ENCODE results near the gene IGSF3. TPM values are rescaled to one million over a fixed set of nuclear protein-coding genes. Genes with fewer than 3 reads are reported as not detected.

IGSF3 gene
- total RNA-seq, 1 donor from 2014 or later, result 7.2 TPM

DNA sequence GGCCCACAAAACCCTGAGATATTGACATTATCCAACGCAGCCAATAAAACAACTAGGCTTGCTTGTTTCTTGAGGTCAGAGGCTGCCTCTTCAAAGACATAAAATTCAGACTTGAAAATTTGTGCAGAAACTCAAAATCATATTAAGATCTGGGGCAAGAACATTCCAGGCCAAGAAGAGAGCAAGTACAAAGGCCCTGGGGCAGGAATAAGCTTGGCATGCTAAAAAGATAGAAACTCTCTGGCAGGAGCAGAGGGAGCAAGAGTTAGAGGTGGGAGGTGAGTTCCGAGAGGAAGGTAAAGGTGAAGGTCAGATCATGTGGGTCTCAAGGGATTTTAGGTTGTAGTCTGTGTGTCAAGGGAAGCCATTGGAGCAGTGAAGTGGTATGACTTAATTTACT lies 8.8 kb upstream of the IGSF3 start:
- Mint-ChIP-seq H3K27ac (no peak overlapping the region), H3K9me3 (no peaks in the 10 kb centered on the region), H3K36me3 (ENCODE audit: low read depth) (no peaks in the 10 kb centered on the region), H3K4me1 (peaks cover 3% of the 10 kb centered on the region), H3K4me3 (no peak overlapping the region), H3K27me3 (peaks cover 21% of the 10 kb centered on the region)
- TF ChIP-seq, protein P1, sequence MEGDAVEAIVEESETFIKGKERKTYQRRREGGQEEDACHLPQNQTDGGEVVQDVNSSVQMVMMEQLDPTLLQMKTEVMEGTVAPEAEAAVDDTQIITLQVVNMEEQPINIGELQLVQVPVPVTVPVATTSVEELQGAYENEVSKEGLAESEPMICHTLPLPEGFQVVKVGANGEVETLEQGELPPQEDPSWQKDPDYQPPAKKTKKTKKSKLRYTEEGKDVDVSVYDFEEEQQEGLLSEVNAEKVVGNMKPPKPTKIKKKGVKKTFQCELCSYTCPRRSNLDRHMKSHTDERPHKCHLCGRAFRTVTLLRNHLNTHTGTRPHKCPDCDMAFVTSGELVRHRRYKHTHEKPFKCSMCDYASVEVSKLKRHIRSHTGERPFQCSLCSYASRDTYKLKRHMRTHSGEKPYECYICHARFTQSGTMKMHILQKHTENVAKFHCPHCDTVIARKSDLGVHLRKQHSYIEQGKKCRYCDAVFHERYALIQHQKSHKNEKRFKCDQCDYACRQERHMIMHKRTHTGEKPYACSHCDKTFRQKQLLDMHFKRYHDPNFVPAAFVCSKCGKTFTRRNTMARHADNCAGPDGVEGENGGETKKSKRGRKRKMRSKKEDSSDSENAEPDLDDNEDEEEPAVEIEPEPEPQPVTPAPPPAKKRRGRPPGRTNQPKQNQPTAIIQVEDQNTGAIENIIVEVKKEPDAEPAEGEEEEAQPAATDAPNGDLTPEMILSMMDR (IDR thresholded peaks at IDR 0.05), result no peak
- intact Hi-C loops (cut with micrococcal nuclease), result no loop called here
- CTCF ChIA-PET, result interaction anchor here (0.8 kb wide), 1 partner anchor 102 kb away, joined by 3 read pairs; no protein-coding TSS in a partner anchor
- ATAC-seq (ENCODE audit: low read depth) (no peak), DNase-seq (no peak)
- POLR2A ChIA-PET, result no interaction called here

- CTCF ChIA-PET, result interaction anchor here (0.7 to 4.8 kb wide), 2 partner anchors 100 to 536 kb away, joined by 3 to 19 read pairs; no protein-coding TSS in a partner anchor
- intact Hi-C loops (cut with micrococcal nuclease), result loop anchor here (5.0 kb wide), 2 partner anchors 47 to 77 kb away; no protein-coding TSS in a partner anchor
- Mint-ChIP-seq H3K4me3 (no peak overlapping the region), H3K4me1 (peaks cover 3% of the 10 kb centered on the region), H3K27ac (no peak overlapping the region), H3K27me3 (peaks cover 22% of the 10 kb centered on the region), H3K9me3 (no peaks in the 10 kb centered on the region), H3K36me3 (ENCODE audit: low read depth) (no peaks in the 10 kb centered on the region)
- POLR2A ChIA-PET, result interaction anchor here (0.7 kb wide), 1 partner anchor 448 kb away, joined by 4 read pairs; no protein-coding TSS in a partner anchor
- TF ChIP-seq, protein P1 (IDR thresholded peaks at IDR 0.05), result no peak
- DNase-seq (no peak), ATAC-seq (ENCODE audit: low read depth) (no peak)
Measured at GRCh38 chr1:116674751-116675150, 7.2 kb upstream of the IGSF3 start.

DNA sequence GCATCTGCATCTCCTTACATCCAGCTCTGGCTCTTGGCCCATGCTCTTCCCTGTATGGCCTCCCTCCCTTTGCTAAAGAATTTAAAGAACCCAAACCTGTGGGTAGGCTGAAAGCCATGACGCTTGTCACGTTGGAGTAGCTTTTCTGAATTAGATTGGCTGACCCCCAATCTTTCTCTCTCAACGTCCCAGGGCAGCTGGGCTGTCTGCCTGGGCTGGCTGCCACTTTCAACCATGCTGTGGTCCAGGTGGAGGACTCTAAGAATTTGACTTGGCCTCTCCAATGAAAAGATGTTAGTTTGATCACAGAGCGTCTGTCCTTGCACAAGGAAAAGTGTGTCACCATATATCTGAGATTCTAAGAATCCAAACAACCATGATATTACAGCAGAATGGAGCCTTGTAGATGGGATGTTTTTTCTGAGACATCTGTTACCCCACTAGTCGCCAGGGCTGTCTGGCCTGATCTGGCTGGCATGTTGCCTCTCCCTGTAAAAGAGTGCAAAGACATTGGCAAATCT lies 6.5 kb upstream of the IGSF3 start:
- Mint-ChIP-seq H3K9me3 (no peaks in the 10 kb centered on the region), H3K27ac (no peak overlapping the region), H3K4me1 (peaks cover 3% of the 10 kb centered on the region), H3K4me3 (no peak overlapping the region), H3K27me3 (peaks cover 23% of the 10 kb centered on the region), H3K36me3 (ENCODE audit: low read depth) (no peaks in the 10 kb centered on the region)
- POLR2A ChIA-PET, result no interaction called here
- TF ChIP-seq, protein P1 (IDR thresholded peaks at IDR 0.05), result no peak
- ATAC-seq (ENCODE audit: low read depth) (no peak), DNase-seq (no peak)
- CTCF ChIA-PET, result interaction anchor here (4.1 to 4.8 kb wide), 2 partner anchors 100 to 535 kb away, joined by 19 to 39 read pairs; no protein-coding TSS in a partner anchor
- intact Hi-C loops (cut with micrococcal nuclease), result loop anchor here (5.0 kb wide), 2 partner anchors 47 to 77 kb away; no protein-coding TSS in a partner anchor

- H3K4me1 Mint-ChIP-seq, result peaks cover 4% of the 10 kb centered on the region
- no peaks in the 10 kb centered on the region for H3K36me3 Mint-ChIP-seq (ENCODE audit: low read depth)
- no peaks in the 10 kb centered on the region for H3K9me3 Mint-ChIP-seq
- intact Hi-C loops (cut with micrococcal nuclease), result loop anchor here (1.0 to 5.0 kb wide), 4 partner anchors 45 to 533 kb away; no protein-coding TSS in a partner anchor
- H3K27me3 Mint-ChIP-seq, result peaks cover 26% of the 10 kb centered on the region
- TF ChIP-seq, protein P1 (IDR thresholded peaks at IDR 0.05), result no peak
- no peak overlapping the region for H3K27ac Mint-ChIP-seq
- ChIA-PET CTCF (interaction anchor here (0.7 to 4.8 kb wide), 7 partner anchors 26 to 533 kb away, joined by 3 to 39 read pairs (median 10); no protein-coding TSS in a partner anchor), POLR2A (no interaction called here)
- H3K4me3 Mint-ChIP-seq, result no peak overlapping the region
- ATAC-seq (ENCODE audit: low read depth) (no peak), DNase-seq (no peak)
Measured at GRCh38 chr1:116671912-116672311, 4.4 kb upstream of the IGSF3 start.

DNA sequence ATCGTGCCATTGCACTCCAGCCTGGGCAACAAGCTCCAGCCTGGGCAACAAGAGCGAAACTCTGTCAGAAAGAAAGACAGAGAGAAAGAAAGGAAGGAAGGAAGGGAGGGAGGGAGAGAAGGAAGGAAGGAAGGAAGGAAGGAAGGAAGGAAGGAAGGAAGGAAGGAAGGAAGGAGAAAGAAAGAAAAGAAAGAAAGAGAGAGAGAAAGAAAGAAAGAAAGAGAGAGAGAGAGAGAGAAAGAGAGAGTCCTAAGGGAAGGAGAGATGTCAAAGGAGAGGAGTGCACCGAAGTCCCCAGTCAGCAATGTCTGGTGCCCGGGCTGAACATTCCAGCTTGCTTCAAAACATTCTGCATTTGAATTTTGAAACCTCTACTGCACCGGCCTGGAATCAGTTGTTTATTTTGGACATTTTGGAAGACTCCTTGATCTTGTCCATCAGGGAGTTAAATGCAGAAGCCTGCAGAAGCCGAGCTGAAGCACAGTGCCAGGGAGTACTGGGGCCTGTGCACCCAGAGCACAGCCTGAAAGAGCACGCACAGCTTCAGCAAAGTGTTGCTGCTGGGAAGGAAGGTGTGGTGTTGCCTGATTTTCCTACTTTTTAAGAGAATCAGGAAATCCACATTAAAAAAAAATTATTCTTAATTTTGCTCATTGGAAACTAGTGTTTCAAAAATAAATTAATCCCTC lies 3.7 kb upstream of the IGSF3 start:
- intact Hi-C loops (cut with micrococcal nuclease), result loop anchor here (5.0 kb wide), 2 partner anchors 44 to 74 kb away; no protein-coding TSS in a partner anchor
- Mint-ChIP-seq H3K4me1 (peaks cover 11% of the 10 kb centered on the region), H3K36me3 (ENCODE audit: low read depth) (no peaks in the 10 kb centered on the region), H3K27me3 (peaks cover 29% of the 10 kb centered on the region), H3K4me3 (no peak overlapping the region), H3K9me3 (no peaks in the 10 kb centered on the region), H3K27ac (no peak overlapping the region)
- TF ChIP-seq, protein P1 (IDR thresholded peaks at IDR 0.05), result no peak
- ChIA-PET POLR2A (interaction anchor here (0.7 kb wide), 1 partner anchor 49 kb away, joined by 5 read pairs; no protein-coding TSS in a partner anchor), CTCF (interaction anchor here (1.6 to 4.8 kb wide), 3 partner anchors 27 to 532 kb away, joined by 4 to 39 read pairs (median 19); no protein-coding TSS in a partner anchor)
- no peak for ATAC-seq (ENCODE audit: low read depth)
- DNase-seq, result no peak

Data from activated B cell treated with CpG ODN at 0.5 μM for 24 hours (primary cell).